Measurements from ENCODE around the gene SFXN1.
"Not testable (repeated sequence)": the region's sequence is repeated elsewhere in the genome, so short reads cannot be mapped to it uniquely, and the experiment has no call there.

Gene SFXN1

GRCh38 chr5:175444905-175445456 lies 33.4 kb upstream of the SFXN1 start:
- DNase-seq (ENCODE audit: low read depth in 2 of 2) = no peak
- H3K4me3 ChIP-seq (replicated peaks in 1 of 2; ENCODE audit: low read depth in 2 of 2, low read length in 2 of 2) = no peak overlapping the region
- TF ChIP-seq, protein P1, sequence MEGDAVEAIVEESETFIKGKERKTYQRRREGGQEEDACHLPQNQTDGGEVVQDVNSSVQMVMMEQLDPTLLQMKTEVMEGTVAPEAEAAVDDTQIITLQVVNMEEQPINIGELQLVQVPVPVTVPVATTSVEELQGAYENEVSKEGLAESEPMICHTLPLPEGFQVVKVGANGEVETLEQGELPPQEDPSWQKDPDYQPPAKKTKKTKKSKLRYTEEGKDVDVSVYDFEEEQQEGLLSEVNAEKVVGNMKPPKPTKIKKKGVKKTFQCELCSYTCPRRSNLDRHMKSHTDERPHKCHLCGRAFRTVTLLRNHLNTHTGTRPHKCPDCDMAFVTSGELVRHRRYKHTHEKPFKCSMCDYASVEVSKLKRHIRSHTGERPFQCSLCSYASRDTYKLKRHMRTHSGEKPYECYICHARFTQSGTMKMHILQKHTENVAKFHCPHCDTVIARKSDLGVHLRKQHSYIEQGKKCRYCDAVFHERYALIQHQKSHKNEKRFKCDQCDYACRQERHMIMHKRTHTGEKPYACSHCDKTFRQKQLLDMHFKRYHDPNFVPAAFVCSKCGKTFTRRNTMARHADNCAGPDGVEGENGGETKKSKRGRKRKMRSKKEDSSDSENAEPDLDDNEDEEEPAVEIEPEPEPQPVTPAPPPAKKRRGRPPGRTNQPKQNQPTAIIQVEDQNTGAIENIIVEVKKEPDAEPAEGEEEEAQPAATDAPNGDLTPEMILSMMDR (IDR thresholded peaks at IDR 0.05; ENCODE audit: low read depth, low read length) = no peak

DNA sequence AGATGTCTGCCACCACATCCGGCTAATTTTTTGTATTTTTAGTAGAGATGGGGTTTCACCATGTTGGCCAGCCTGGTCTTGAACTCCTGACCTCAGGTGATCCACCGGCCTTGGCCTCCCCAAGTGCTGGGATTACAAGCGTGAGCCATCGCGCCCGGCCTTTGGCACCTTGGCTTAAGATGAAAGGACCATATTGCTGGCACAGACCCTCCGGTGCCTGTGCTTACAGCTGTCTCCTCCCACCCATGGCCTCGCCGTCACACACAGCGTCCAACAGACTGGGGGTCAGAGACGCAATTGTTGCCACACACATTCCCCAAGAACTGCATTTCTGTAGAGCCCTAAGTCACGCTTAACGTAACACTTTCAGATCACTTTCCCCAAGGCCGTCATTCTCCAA lies 32.0 kb upstream of the SFXN1 start:
- not testable (repeated sequence) for H3K4me3 ChIP-seq (replicated peaks in 1 of 2; ENCODE audit: low read depth in 2 of 2, low read length in 2 of 2); DNase-seq (ENCODE audit: low read depth in 2 of 2)

GRCh38 chr5:175447571-175447970 lies 30.8 kb upstream of the SFXN1 start:
- DNase-seq (ENCODE audit: low read depth in 2 of 2) = no peak
- H3K4me3 ChIP-seq (replicated peaks in 1 of 2; ENCODE audit: low read depth in 2 of 2, low read length in 2 of 2) = no peak overlapping the region
- TF ChIP-seq, protein P1 (IDR thresholded peaks at IDR 0.05; ENCODE audit: low read depth, low read length) = no peak

GRCh38 chr5:175448276-175448675 lies 30.1 kb upstream of the SFXN1 start:
- TF ChIP-seq, protein P1 (IDR thresholded peaks at IDR 0.05; ENCODE audit: low read depth, low read length) = no peak
- no peak overlapping the region for H3K4me3 ChIP-seq (replicated peaks in 1 of 2; ENCODE audit: low read depth in 2 of 2, low read length in 2 of 2)
- DNase-seq (ENCODE audit: low read depth in 2 of 2) = no peak

- TF ChIP-seq, protein P1 (IDR thresholded peaks at IDR 0.05; ENCODE audit: low read depth, low read length) = no peak
These were observed 26.2 kb upstream of the SFXN1 start for GRCh38 chr5:175452166-175452565.

GRCh38 chr5:175454338-175454737 lies 24.0 kb upstream of the SFXN1 start:
- DNase-seq (ENCODE audit: low read depth in 2 of 2); H3K4me3 ChIP-seq (replicated peaks in 1 of 2; ENCODE audit: low read depth in 2 of 2, low read length in 2 of 2): not testable (repeated sequence)

More at GRCh38 chr5:175452166-175452565, 26.2 kb upstream of the SFXN1 start:
- no peak overlapping the region for H3K4me3 ChIP-seq (replicated peaks in 1 of 2; ENCODE audit: low read depth in 2 of 2, low read length in 2 of 2)
- DNase-seq (ENCODE audit: low read depth in 2 of 2) = no peak

DNA sequence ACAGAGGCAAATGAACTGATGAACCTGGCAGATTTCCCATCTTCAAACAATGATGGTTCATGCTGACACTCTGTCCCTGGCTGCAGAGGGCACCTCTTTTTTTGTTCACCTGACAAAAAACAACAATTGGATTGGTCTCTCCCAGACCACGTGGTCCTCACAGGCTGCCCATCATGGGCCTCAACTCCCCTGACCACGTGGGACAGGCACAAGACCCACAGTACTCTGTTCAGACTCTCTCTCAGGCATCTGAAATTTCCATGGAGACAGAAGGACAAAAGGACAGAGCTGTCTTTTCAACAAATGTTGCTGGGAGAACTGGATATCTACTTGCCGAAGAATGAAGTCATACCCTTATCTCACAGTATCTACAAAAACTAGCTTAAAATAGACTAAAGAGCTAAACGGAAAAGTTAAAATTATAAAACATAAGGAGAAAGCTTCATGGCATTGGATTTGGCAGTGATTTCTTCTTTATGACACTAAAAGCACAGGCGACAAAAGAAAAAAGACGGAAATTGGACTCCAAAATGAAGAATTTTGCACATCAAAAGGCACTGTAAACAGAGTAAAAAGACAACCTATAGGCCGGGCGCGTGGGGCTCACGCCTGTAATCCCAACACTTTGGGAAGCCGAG lies 22.1 kb upstream of the SFXN1 start:
- no peak overlapping the region for H3K4me3 ChIP-seq (replicated peaks in 1 of 2; ENCODE audit: low read depth in 2 of 2, low read length in 2 of 2)
- TF ChIP-seq, protein P1 (IDR thresholded peaks at IDR 0.05; ENCODE audit: low read depth, low read length) = no peak

DNA sequence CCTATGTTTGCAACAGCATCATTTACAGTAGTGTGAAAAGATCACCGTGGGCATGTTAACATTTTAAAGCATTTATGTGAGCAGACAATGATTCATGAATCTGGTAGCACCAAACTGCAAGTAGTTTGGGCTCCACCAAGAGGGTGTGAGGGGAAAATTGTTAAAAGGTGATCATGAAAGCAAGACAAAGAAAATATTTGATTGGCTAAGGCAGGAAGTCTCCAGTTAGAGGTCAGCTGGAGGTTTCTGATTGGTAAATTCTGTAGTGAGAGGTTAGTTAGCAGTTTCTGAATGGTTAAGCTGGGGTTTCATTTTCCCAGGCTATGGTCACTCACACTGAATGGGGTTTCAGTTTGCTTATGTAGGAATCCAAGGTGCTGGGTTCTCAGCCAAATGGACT lies 20.9 kb upstream of the SFXN1 start:
- TF ChIP-seq, protein P1 (IDR thresholded peaks at IDR 0.05; ENCODE audit: low read depth, low read length) = no peak
- no peak for DNase-seq (ENCODE audit: low read depth in 2 of 2)
- H3K4me3 ChIP-seq (replicated peaks in 1 of 2; ENCODE audit: low read depth in 2 of 2, low read length in 2 of 2) = no peak overlapping the region

More for the DNA sequence above, 22.1 kb upstream of the SFXN1 start:
- DNase-seq (ENCODE audit: low read depth in 2 of 2) = no peak
